A172 (cell line): Measurements from ENCODE around the gene PYGO1. TPM values are rescaled to one million over a fixed set of nuclear protein-coding genes. Genes with fewer than 3 reads are reported as not detected.
"Not testable (repeated sequence)": the region's sequence is repeated elsewhere in the genome, so short reads cannot be mapped to it uniquely, and the experiment has no call there.

Experiments
- DNase-seq: peaks from one replicate; pipeline ENCODE4 v3.0.0-alpha.2; 2015; ENCODE audit warnings: low spot score
- total RNA-seq: library from RNA; depleted of rRNA; stranded (reverse); fragments of >200 nt; shearing (Covaris generic); gene quantifications from 2 replicates; pipeline ENCODE4 v1.2.3, GENCODE V29; 2014; rRNA removed

Gene PYGO1
- 10.3 and 14.7 TPM in 2 replicates for total RNA-seq

- peak; percentile 26 for DNase-seq
Observed at GRCh38 chr15:55588070-55588814, at the start of gene PYGO1. PYGO1 (minus strand) TSS chr15:55588345; CDS start chr15:55587883, 462 bp downstream.

DNA sequence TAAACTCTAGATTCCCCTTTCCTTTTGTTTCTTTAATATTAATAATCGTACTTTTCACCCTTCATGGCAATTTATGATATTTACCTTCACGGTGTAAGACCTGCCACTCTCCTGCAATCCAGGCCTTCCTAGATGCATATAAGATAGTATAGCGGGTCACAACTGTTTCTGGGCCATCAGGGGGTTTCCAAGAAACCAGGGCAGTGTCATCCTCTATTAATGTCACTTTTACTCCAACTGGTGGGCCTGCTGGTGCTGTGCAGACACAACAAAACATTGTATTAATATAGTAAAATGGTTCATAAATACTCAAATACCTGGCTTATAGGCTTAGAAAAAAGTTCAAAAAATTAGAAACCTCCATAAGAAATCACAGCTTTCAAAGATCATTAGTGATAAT, 48.9 kb upstream of the PYGO1 start:
- no peak for DNase-seq

GRCh38 chr15:55633731-55634130, 45.6 kb upstream of the PYGO1 start:
- DNase-seq, result no peak

DNA sequence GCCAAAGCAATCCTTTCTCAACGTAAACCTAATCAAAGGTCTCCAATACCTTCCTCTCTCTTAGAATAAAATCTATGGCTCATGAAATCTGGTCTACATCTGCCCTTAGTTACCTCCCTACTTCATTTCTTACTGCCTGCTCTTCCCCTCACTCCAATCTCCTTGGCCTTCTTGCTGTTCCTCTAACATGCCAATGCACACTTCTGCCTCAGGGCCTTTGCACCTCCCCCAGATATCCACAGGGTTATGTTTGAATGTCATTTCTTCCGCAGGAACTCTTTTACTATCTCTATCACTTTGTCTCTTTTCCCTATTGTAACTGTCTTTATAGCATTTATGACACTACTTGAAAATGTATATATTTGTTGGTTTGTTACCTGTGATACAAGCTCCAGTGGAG, 44.3 kb upstream of the PYGO1 start:
- DNase-seq, result no peak

- DNase-seq, result no peak
Observed at GRCh38 chr15:55630858-55631257, 42.7 kb upstream of the PYGO1 start.

DNA sequence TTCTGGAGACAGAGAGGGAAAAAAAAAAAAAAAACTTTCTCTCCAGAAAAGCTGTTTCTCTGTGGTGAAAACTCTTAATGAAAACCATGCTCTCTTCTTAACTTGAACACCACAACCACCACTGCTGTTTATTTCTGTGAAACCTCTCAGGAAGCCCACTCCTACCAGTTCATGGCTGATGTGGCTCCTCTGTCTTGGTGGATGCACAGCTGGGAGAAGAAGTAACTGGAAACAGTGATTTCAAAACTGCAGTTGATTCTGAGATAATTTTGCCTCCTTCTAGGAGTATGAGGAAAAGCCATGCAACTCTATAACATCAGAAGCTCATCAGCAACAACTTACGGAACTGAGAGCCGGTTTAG, 40.2 kb upstream of the PYGO1 start:
- no peak for DNase-seq

GRCh38 chr15:55627730-55628368, 39.7 kb upstream of the PYGO1 start:
- peak; percentile 93 for DNase-seq

DNA sequence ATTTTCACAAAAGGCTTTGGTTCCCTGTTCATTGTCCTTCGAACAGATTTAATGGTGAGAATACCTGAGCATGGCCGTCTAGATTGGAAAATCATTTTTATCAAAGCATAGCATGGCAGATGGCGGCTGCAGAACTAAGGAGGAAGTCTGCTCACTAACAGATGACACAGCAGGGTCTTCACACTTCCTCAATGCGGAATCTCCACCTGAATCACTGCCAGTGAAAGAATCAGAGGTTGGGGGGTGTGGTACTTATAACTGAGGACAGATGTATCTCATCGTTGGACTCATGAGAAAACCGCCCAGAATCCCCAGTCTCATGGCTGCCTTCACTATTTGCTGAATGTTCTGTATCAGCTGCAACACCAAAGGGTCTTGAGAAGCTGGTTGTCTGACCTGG, 31.6 kb upstream of the PYGO1 start:
- DNase-seq, result no peak

GRCh38 chr15:55618387-55618786, 30.2 kb upstream of the PYGO1 start:
- no peak for DNase-seq

DNA sequence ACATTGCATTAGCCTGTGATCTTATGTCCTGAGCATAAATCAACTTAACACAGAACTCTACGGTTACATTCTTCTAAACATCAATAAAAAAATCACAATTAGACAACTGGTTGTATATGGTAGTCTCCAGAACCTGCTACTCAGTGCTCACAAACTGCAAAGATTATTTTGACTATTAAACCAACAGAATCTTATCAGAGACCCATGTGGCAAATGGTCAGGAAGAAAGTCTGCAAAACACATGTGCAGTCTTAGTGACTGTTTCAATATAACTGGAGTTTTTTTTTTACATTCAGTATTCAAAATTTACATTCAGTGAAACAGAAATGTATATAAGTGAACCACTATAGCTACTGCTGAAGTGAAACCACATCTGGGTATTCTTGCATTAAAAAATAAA, 27.3 kb upstream of the PYGO1 start:
- DNase-seq, result no peak

- no peak for DNase-seq
Observed at GRCh38 chr15:55613727-55614126, 25.6 kb upstream of the PYGO1 start.

GRCh38 chr15:55606214-55606613, 18.1 kb upstream of the PYGO1 start:
- DNase-seq, result no peak

DNA sequence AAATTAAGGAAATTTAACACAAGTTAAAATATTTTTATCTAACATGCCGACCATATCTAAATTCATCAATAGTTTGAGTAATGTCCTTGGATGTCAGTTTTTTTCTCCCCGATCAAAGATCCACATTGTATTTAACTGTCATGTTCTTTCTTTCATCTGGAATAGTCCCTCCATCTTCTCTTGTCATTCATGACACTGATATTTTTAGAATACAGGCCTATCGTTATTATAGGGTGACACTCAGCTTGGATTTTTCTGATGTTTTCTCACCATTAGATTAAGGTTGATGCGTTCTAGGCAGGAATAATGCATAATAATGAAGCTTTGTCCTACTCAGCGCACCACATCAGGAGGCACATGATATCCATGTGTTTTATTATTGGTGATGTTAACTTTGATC, 13.2 kb upstream of the PYGO1 start:
- DNase-seq, result no peak

DNA sequence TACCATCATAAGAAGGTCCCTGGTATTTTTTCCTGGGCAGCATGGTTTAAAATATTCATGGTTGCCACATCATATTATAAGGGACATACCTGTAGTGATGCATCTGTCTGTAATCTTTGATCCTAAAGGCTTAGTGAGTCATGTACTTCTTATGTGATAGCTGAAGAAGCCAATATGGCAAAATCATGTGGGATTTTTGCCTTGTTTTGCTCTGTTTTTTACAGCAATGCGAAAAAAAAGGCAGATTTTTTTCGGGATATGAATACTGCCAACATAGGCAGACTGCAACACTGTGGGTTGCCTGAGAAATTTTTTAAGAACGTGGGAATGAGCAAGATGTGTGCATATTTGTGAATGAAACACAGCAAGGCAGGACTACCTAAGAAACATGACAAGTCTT, 11.3 kb upstream of the PYGO1 start:
- DNase-seq, result no peak

GRCh38 chr15:55593019-55593418, 4.9 kb upstream of the PYGO1 start:
- DNase-seq, result not testable (repeated sequence)

DNA sequence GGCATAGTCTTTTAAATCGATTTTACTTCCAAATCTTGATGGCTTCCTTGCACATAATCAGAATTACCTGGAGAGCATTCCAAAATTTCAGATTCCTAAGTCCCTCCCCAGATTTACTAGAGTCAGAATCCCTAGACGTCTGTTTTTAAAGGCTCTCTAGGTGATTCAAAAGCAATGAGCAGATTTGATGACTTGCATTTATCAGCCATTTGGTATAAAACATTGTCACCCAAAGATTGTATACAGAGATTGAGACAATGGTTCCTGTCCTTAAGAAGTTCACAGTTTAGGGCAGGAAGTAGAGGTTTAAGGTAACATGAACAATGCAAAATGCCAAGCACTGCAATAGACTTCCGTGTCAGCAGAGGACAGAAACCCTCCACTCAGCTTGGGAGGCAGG, 2.6 kb upstream of the PYGO1 start:
- DNase-seq, result no peak

GRCh38 chr15:55589287-55589686, 1.1 kb upstream of the PYGO1 start:
- no peak for DNase-seq

- DNase-seq, result peak; percentile 6
Observed at GRCh38 chr15:55588815-55589115, 620 bp upstream of the PYGO1 start.

GRCh38 chr15:55587321-55588069, 650 bp downstream of the PYGO1 start:
- DNase-seq, result peak; percentile 12

DNA sequence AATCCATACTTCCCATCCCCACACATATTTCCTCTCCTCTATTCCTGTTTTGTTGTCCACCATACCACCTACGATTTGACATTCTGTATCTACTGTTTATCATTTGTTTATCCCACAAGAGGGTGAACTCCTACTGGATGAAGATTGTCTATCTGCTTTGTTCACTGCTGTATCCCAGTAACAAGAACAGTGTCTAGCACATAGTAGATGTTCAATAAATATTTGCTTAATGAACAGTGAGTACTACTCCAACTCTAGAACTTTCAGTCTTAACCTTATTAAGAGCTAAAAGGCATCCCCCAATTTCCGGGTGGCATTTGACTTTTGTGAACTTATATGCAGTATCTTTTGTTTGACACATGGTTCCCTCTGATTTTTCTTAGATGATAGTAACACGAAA, 1.3 kb downstream of the PYGO1 start:
- no peak for DNase-seq

GRCh38 chr15:55576943-55577342, 11.2 kb downstream of the PYGO1 start:
- DNase-seq, result no peak

- DNase-seq, result no peak
Observed at GRCh38 chr15:55574096-55574495, 14.0 kb downstream of the PYGO1 start.

DNA sequence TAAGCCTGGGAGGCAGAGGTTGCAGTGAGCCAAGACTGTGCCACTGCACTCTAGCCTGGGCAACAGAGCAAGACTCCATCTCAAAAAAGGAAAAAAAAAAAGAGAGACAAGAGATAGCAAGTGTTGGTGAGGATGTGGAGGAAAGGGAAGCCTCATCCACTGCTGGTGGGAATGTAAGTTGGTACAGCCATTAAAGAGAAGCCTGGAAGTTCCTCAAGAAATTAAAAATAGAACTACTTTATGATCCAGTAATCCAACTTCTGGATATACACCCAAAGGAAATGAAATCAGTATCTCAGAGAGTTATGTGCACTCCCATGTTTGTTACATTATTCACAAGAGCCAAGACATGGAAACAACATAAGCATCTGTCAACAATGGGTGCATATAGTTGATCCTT, 14.9 kb downstream of the PYGO1 start:
- DNase-seq, result no peak
